H1 (cell line): Measurements from ENCODE around the gene RBM43. TPM values are rescaled to one million over a fixed set of nuclear protein-coding genes. Genes with fewer than 3 reads are reported as not detected.

Experiments
- CTCF ChIA-PET: fragments of 300-600 bp; sonication (Branson Sonifier 250); formaldehyde crosslinking; loops from one replicate; lab custom pipeline; 2021; ENCODE audit not compliant: partially characterized antibody; lab: Charles Lee
- POLR2A ChIA-PET: fragments of 300-600 bp; sonication (Branson Sonifier 250); formaldehyde crosslinking; loops from one replicate; lab custom pipeline; 2021; ENCODE audit warnings: inconsistent platforms; ENCODE audit not compliant: partially characterized antibody; lab: Charles Lee
- DNase-seq, 2 experiments: peaks; one replicate each; pipeline versions ENCODE4 v3.0.0 to v3.0.0-alpha.2; 2010 to 2022; ENCODE audit warnings: low spot score in 2 of 2, low read depth in 1 of 2, mixed read lengths in 1 of 2
- FAIRE-seq: peaks from 2 replicates; lab custom pipeline; 2011; peaks lifted over from hg19 to GRCh38; lab: Jason Lieb, UNC
- H2AFZ ChIP-seq: 2 replicates; pipeline ENCODE4 v1.8.1; 2012; ENCODE audit warnings: low read length, inconsistent platforms
- H2AK5ac ChIP-seq: 2 replicates; pipeline ENCODE4 v1.6.1; 2013; ENCODE audit warnings: low read depth, low read length
- H2BK120ac ChIP-seq: replicated peaks from 2 replicates; pipeline ENCODE3; 2013; ENCODE audit warnings: low read depth, low read length, inconsistent platforms
- H2BK12ac ChIP-seq: 2 replicates; pipeline ENCODE4 v1.6.1; 2013; ENCODE audit warnings: low read depth, low read length
- H2BK15ac ChIP-seq: 2 replicates; pipeline ENCODE4 v1.6.1; 2013; ENCODE audit warnings: low read length
- H2BK20ac ChIP-seq: 2 replicates; pipeline ENCODE4 v1.6.1; 2013; ENCODE audit warnings: low read length
- H2BK5ac ChIP-seq: 2 replicates; pipeline ENCODE4 v1.6.1; 2013; ENCODE audit warnings: low read depth, low read length
- H3K14ac ChIP-seq: 2 replicates; pipeline ENCODE4 v1.6.1; 2013; ENCODE audit warnings: inconsistent platforms; ENCODE audit not compliant: insufficient read length
- H3K18ac ChIP-seq: 2 replicates; pipeline ENCODE4 v1.6.1; 2013; ENCODE audit warnings: low read length; ENCODE audit errors: extremely low read depth
- H3K23ac ChIP-seq: 2 replicates; pipeline ENCODE4 v1.6.1; 2013; ENCODE audit warnings: inconsistent platforms; ENCODE audit not compliant: insufficient read length
- H3K23me2 ChIP-seq: 2 replicates; pipeline ENCODE4 v1.6.1; 2013; ENCODE audit warnings: low read depth, low read length
- H3K27ac ChIP-seq: 2 replicates; pipeline ENCODE4 v1.6.1; 2011; ENCODE audit warnings: low read depth, low read length, inconsistent platforms
- H3K27me3 ChIP-seq, 4 experiments: replicated peaks in 1 of 4; 1 replicate in 1 of 4; 2 replicates in 3 of 4; pipeline versions ENCODE4 v1.6.1 to v1.8.1; 2011 to 2013; ENCODE audit warnings: low read length in 3 of 4, mild to moderate bottlenecking in 3 of 4, inconsistent platforms in 2 of 4, mixed read lengths in 2 of 4, moderate library complexity in 1 of 4; ENCODE audit not compliant: control insufficient read depth in 3 of 4, insufficient read depth in 3 of 4; ENCODE audit errors: extremely low read depth in 1 of 4
- H3K36me3 ChIP-seq, 4 experiments: 2 replicates each; pipeline versions ENCODE4 v1.6.1 to v1.8.1; 2011 to 2013; ENCODE audit warnings: mild to moderate bottlenecking in 4 of 4, low read length in 3 of 4, moderate library complexity in 2 of 4, control low read depth in 1 of 4, inconsistent platforms in 1 of 4; ENCODE audit not compliant: insufficient read depth in 4 of 4, control insufficient read depth in 2 of 4
- H3K4ac ChIP-seq: replicated peaks from 2 replicates; pipeline ENCODE3; 2013; ENCODE audit warnings: low read length, low read depth, mixed read lengths, inconsistent platforms; ENCODE audit not compliant: insufficient read length
- H3K4me1 ChIP-seq, 4 experiments: replicated peaks in 1 of 4; 1 replicate in 1 of 4; 2 replicates in 3 of 4; pipeline versions ENCODE4 v1.6.1 to v1.8.1; 2011 to 2013; ENCODE audit warnings: low read length in 3 of 4, inconsistent platforms in 2 of 4, mixed read lengths in 1 of 4; ENCODE audit not compliant: insufficient read depth in 4 of 4, control insufficient read depth in 3 of 4
- H3K4me2 ChIP-seq, 2 experiments: 2 replicates each; pipeline versions ENCODE4 v1.6.1 to v1.8.1; 2011 to 2013; ENCODE audit warnings: low read depth in 2 of 2, low read length in 2 of 2, control low read depth in 1 of 2, inconsistent platforms in 1 of 2, mild to moderate bottlenecking in 1 of 2; ENCODE audit not compliant: insufficient read depth in 1 of 2
- H3K4me3 ChIP-seq, 4 experiments: fragments of 200-600, 300-600 bp in 1 of 4; sonication (generic), shearing (Covaris generic), sonication (Bioruptor Twin) in 1 of 4; 2 replicates each; pipeline versions ENCODE4 v1.5.1 to v1.8.1; 2011 to 2016; ENCODE audit warnings: low read length in 4 of 4, low read depth in 3 of 4, control low read depth in 2 of 4, inconsistent platforms in 2 of 4, mild to moderate bottlenecking in 2 of 4, mixed read lengths in 1 of 4, moderate library complexity in 1 of 4; ENCODE audit not compliant: insufficient read depth in 2 of 4; ENCODE audit errors: extremely low read depth in 1 of 4
- H3K56ac ChIP-seq: replicated peaks from 2 replicates; pipeline ENCODE3; 2013; ENCODE audit warnings: low read depth, mild to moderate bottlenecking, mixed read lengths, low read length, inconsistent platforms; ENCODE audit not compliant: insufficient read length
- H3K79me1 ChIP-seq: 2 replicates; pipeline ENCODE4 v1.6.1; 2013; ENCODE audit warnings: low read depth, low read length, control low read depth
- H3K79me2 ChIP-seq, 2 experiments: 2 replicates each; pipeline versions ENCODE4 v1.6.1 to v1.8.1; 2012 to 2013; ENCODE audit warnings: low read length in 2 of 2, mild to moderate bottlenecking in 2 of 2, inconsistent platforms in 1 of 2; ENCODE audit not compliant: insufficient read depth in 2 of 2, control insufficient read depth in 1 of 2
- H3K9ac ChIP-seq, 4 experiments: replicated peaks in 1 of 4; 1 replicate in 1 of 4; 2 replicates in 3 of 4; pipeline versions ENCODE4 v1.6.1 to v1.8.1; 2011 to 2013; ENCODE audit warnings: low read depth in 3 of 4, low read length in 3 of 4, control low read depth in 2 of 4, mild to moderate bottlenecking in 2 of 4, moderate library complexity in 2 of 4, inconsistent platforms in 1 of 4; ENCODE audit errors: extremely low read depth in 1 of 4
- H3K9me3 ChIP-seq, 2 experiments: 2 replicates each; pipeline versions ENCODE4 v1.6.1 to v1.8.1; 2012 to 2013; ENCODE audit warnings: mild to moderate bottlenecking in 2 of 2, moderate library complexity in 2 of 2, control low read depth in 1 of 2, inconsistent platforms in 1 of 2, low read depth in 1 of 2, low read length in 1 of 2, mixed read lengths in 1 of 2; ENCODE audit not compliant: insufficient read depth in 2 of 2
- H4K20me1 ChIP-seq, 2 experiments: replicated peaks in 1 of 2; 2 replicates each; pipeline versions ENCODE3 to v1.8.1; 2011 to 2013; ENCODE audit warnings: inconsistent platforms in 2 of 2, low read length in 2 of 2, mild to moderate bottlenecking in 1 of 2; ENCODE audit not compliant: insufficient read depth in 2 of 2, control insufficient read depth in 1 of 2
- H4K5ac ChIP-seq: 2 replicates; pipeline ENCODE4 v1.6.1; 2013; ENCODE audit warnings: low read length, low read depth, mixed read lengths, inconsistent platforms; ENCODE audit not compliant: insufficient read length
- H4K8ac ChIP-seq: 2 replicates; pipeline ENCODE4 v1.8.0; 2013; ENCODE audit warnings: mild to moderate bottlenecking, moderate library complexity, low read length, inconsistent platforms; ENCODE audit not compliant: insufficient read depth; ENCODE audit errors: extremely low read depth
- H4K91ac ChIP-seq: replicated peaks from 2 replicates; pipeline ENCODE3; 2013; ENCODE audit warnings: low read length, mixed read lengths, inconsistent platforms; ENCODE audit not compliant: insufficient read length
- ASH2L ChIP-seq: fragments of 200-600, 300-600 bp; sonication (generic); IDR thresholded peaks from one replicate; pipeline ENCODE4 v1.7.1; 2017; ENCODE audit warnings: low read length
- CBX5 ChIP-seq: fragments of 300-800, 300-1000 bp; sonication (generic); IDR thresholded peaks from 2 replicates; pipeline ENCODE4 v1.7.1; 2016; ENCODE audit warnings: antibody characterized with exemption, low read length, low read depth
- CBX8 ChIP-seq: fragments of 300-800, 300-1000 bp; sonication (generic); IDR thresholded peaks from 2 replicates; pipeline ENCODE4 v1.7.1; 2016; ENCODE audit warnings: low read depth, low read length, borderline replicate concordance
- CHD2 ChIP-seq: IDR thresholded peaks from 2 replicates; pipeline ENCODE4 v1.6.1; 2012; ENCODE audit warnings: low read length, improper control_type of control experiment
- CTBP2 ChIP-seq: IDR thresholded peaks from 2 replicates; pipeline ENCODE4 v1.7.0; 2011; ENCODE audit warnings: borderline replicate concordance, mild to moderate bottlenecking, moderate library complexity, mixed read lengths, low read length; ENCODE audit not compliant: insufficient read depth, insufficient read length
- EZH2 ChIP-seq: fragments of 200-600 bp; sonication (generic); IDR thresholded peaks from 2 replicates; pipeline ENCODE4 v1.7.1; 2012; ENCODE audit warnings: low read depth, mild to moderate bottlenecking, moderate library complexity, low read length, inconsistent platforms; ENCODE audit not compliant: severe bottlenecking
- FOSL1 ChIP-seq: IDR thresholded peaks from 2 replicates; pipeline ENCODE4 v1.6.1; 2011; ENCODE audit warnings: mild to moderate bottlenecking, low read depth, low read length, moderate library complexity; ENCODE audit not compliant: insufficient read depth
- HDAC6 ChIP-seq: IDR thresholded peaks from one replicate; pipeline ENCODE4 v1.7.1; 2012; ENCODE audit warnings: low read depth, mild to moderate bottlenecking, inconsistent platforms, low read length, moderate library complexity
- MAFK ChIP-seq: IDR thresholded peaks from 2 replicates; pipeline ENCODE4 v1.6.1; 2012; ENCODE audit warnings: low read depth, mild to moderate bottlenecking, improper control_type of control experiment, low read length
- RAD21 ChIP-seq, 2 experiments: IDR thresholded peaks in 1 of 2; conservative IDR thresholded peaks in 1 of 2; 2 replicates each; pipeline ENCODE4 v1.6.1; 2011; ENCODE audit warnings: low read depth in 2 of 2, low read length in 2 of 2, improper control_type of control experiment in 1 of 2, inconsistent platforms in 1 of 2, mild to moderate bottlenecking in 1 of 2, moderate library complexity in 1 of 2
- RBBP5 ChIP-seq: IDR thresholded peaks from 2 replicates; pipeline ENCODE4 v1.7.1; 2012; ENCODE audit warnings: low read depth, mild to moderate bottlenecking, inconsistent platforms, low read length, moderate library complexity, borderline replicate concordance
- SUZ12 ChIP-seq: fragments of 200-600 bp; sonication (generic); IDR thresholded peaks from 2 replicates; pipeline ENCODE4 v1.6.1; 2012; ENCODE audit warnings: mild to moderate bottlenecking, inconsistent platforms, low read length, moderate library complexity, mixed read lengths
- YY1 ChIP-seq: IDR thresholded peaks from 2 replicates; pipeline ENCODE4 v1.6.1; 2011; ENCODE audit warnings: low read depth, mild to moderate bottlenecking, low read length
- WGBS, 2 experiments: shearing (Covaris generic) in 1 of 2; methylation state at CpG; one replicate each; pipeline versions ENCODE4 v1.1.6 to v1.1.7; 2013 to 2015; ENCODE audit warnings: low lambda C conversion rate in 2 of 2, mixed read lengths in 2 of 2, inconsistent platforms in 1 of 2, low coverage in 1 of 2, missing lambda C conversion rate in 1 of 2; ENCODE audit not compliant: insufficient replicate concordance in 2 of 2, insufficient coverage in 1 of 2, insufficient read length in 1 of 2; ENCODE audit errors: extremely low coverage in 1 of 2, missing lambda C conversion rate in 1 of 2; 5-methylcytosine and 5-hydroxymethylcytosine counted together
- polyA plus RNA-seq, 7 experiments: library from polyadenylated mRNA; depleted of rRNA in 3 of 7; stranded (reverse) in 5 of 7; unstranded in 2 of 7; fragments of >200 nt in 5 of 7; fragments of 200-250 nt in 2 of 7; gene quantifications; 1 replicate in 5 of 7; 2 replicates in 1 of 7; 4 replicates in 1 of 7; pipeline versions ENCODE4 v1.2.1 to v1.2.3, GENCODE V29; 2011 to 2013; ENCODE audit warnings: missing spikeins in 2 of 7, mixed read lengths in 2 of 7
- total RNA-seq: library from RNA; stranded (reverse); fragmentation: NEBNext Ultra II Directional; extraction: Animal tissue kit (Norgen Biotek cat#: 25700); gene quantifications from 2 replicates; pipeline ENCODE4 v1.2.1, GENCODE V29; 2021

The RBM43 gene
- total and polyA plus RNA-seq, 2 of the 8 experiments (the other 6 are each of a cell fraction or from before 2014, with no cell fraction given) = 1.7 to 2.0 TPM

GRCh38 chr2:151200844-151201243 is 60.8 kb downstream of the RBM43 start:
- Histone ChIP-seq H4K20me1 (no peaks in the 10 kb centered on the region), H2AFZ (no peak overlapping the region), H3K27me3 (no peaks in the 10 kb centered on the region), H2BK15ac (no peak overlapping the region), H2AK5ac (no peak overlapping the region), H3K56ac (no peak overlapping the region), H2BK20ac (no peak overlapping the region), H3K36me3 (no peaks in the 10 kb centered on the region), H3K79me1 (no peaks in the 10 kb centered on the region), H3K18ac (no peak overlapping the region), H3K27ac (no peak overlapping the region), H3K9ac (no peak overlapping the region), H3K14ac (no peak overlapping the region), H4K5ac (no peak overlapping the region), H3K4me3 (no peak overlapping the region), H3K23me2 (peaks cover 2% of the 10 kb centered on the region; the same call in 1 of the 2 replicates), H3K23ac (no peak overlapping the region), H2BK120ac (no peak overlapping the region), H4K91ac (no peak overlapping the region), H2BK5ac (no peak overlapping the region), H3K4ac (no peak overlapping the region), H3K4me2 (no peak overlapping the region), H4K8ac (no peak overlapping the region), H3K4me1 (peaks cover 0 to 3% (median 0%) of the 10 kb centered on the region in 4 experiments; a peak in 1 of 7 replicates), H3K9me3 (no peaks in the 10 kb centered on the region), H2BK12ac (no peak overlapping the region), H3K79me2 (no peaks in the 10 kb centered on the region)
- no peak for FAIRE-seq
- POLR2A ChIA-PET = no interaction called here
- CTCF ChIA-PET = no interaction called here
- WGBS, 2 experiments = 81% methylated on average over 2 of the region's 2 CpGs; no CpG with 5 or more reads in 1 of the 2 experiments
- no peak for DNase-seq
- no peak for TF ChIP-seq EZH2
- no peak for TF ChIP-seq CBX8
- no peak for TF ChIP-seq ASH2L
- no peak for TF ChIP-seq MAFK
- TF ChIP-seq CHD2 = no peak
- no peak for TF ChIP-seq FOSL1
- TF ChIP-seq CBX5 = no peak
- no peak for TF ChIP-seq YY1
- TF ChIP-seq HDAC6 = no peak
- TF ChIP-seq RBBP5 = no peak
- TF ChIP-seq RAD21 (IDR thresholded peaks at IDR 0.05 in 1 of 2, conservative IDR thresholded peaks at IDR 0.05 in 1 of 2; ENCODE audit: low read depth in 2 of 2, low read length in 2 of 2) = no peak
- TF ChIP-seq SUZ12 = no peak
- TF ChIP-seq CTBP2 = no peak
